Osteocyte (in vitro differentiated cells): ENCODE measurements around the gene TEX30. TPM values are rescaled to one million over a fixed set of nuclear protein-coding genes. Genes with fewer than 3 reads are reported as not detected.

Experiments
- DNase-seq: peaks from one replicate; pipeline ENCODE4 v3.0.0; 2021; ENCODE audit warnings: mixed read lengths; ENCODE audit not compliant: unreplicated experiment; ENCODE audit errors: extremely low spot score
- H3K27ac Mint-ChIP-seq: one replicate; pipeline ENCODE4 v1.8.0; 2021; ENCODE audit warnings: mild to moderate bottlenecking, mixed read lengths; ENCODE audit not compliant: unreplicated experiment
- H3K27me3 Mint-ChIP-seq: one replicate; pipeline ENCODE4 v1.8.0; 2021; ENCODE audit warnings: mixed read lengths; ENCODE audit not compliant: unreplicated experiment
- H3K36me3 Mint-ChIP-seq: one replicate; pipeline ENCODE4 v1.8.0; 2021; ENCODE audit warnings: mixed read lengths; ENCODE audit not compliant: unreplicated experiment
- H3K4me1 Mint-ChIP-seq: one replicate; pipeline ENCODE4 v1.8.0; 2021; ENCODE audit warnings: mixed read lengths; ENCODE audit not compliant: unreplicated experiment
- H3K4me3 Mint-ChIP-seq: one replicate; pipeline ENCODE4 v1.8.0; 2021; ENCODE audit warnings: mild to moderate bottlenecking, moderate library complexity, mixed read lengths; ENCODE audit not compliant: unreplicated experiment
- H3K9me3 Mint-ChIP-seq: one replicate; pipeline ENCODE4 v1.8.0; 2021; ENCODE audit warnings: mixed read lengths; ENCODE audit not compliant: unreplicated experiment
- total RNA-seq: library from RNA; stranded (reverse); gene quantifications from 2 replicates; pipeline ENCODE4 v1.2.1, GENCODE V29; 2021
- TF ChIP-seq, protein P1 (sequence below): fragments of 200-600 bp; sonication (generic); IDR thresholded peaks from 2 replicates; pipeline ENCODE4 v1.5.0; 2021; ENCODE audit warnings: antibody characterized with exemption, mild to moderate bottlenecking, moderate library complexity

Gene TEX30
- total RNA-seq, 1 donor from 2014 or later, result 8.7 TPM

DNA sequence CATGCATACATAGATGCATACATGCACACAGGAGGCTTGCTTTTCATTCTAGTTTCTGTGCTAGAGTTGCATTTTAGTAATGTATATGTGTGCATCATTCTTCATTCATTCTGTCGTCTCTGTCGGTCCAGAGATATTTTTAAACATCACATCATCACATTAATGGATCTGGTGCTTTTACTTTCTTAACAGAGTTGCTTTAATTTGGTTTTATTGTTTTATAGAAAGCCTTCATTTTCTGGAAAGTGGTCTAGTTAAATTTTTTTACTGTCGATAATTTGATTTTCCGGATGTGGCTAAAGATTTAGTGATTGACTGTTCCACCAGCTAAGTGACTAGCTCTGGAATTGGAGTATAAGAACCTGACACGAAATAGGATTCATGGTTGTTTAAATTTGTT is 42.2 kb upstream of the TEX30 start:
- Mint-ChIP-seq H3K27ac (no peak overlapping the region), H3K4me3 (no peak overlapping the region), H3K36me3 (peaks cover 48% of the 10 kb centered on the region), H3K4me1 (peaks cover 8% of the 10 kb centered on the region), H3K9me3 (peaks cover 3% of the 10 kb centered on the region), H3K27me3 (no peaks in the 10 kb centered on the region)
- TF ChIP-seq, protein P1, sequence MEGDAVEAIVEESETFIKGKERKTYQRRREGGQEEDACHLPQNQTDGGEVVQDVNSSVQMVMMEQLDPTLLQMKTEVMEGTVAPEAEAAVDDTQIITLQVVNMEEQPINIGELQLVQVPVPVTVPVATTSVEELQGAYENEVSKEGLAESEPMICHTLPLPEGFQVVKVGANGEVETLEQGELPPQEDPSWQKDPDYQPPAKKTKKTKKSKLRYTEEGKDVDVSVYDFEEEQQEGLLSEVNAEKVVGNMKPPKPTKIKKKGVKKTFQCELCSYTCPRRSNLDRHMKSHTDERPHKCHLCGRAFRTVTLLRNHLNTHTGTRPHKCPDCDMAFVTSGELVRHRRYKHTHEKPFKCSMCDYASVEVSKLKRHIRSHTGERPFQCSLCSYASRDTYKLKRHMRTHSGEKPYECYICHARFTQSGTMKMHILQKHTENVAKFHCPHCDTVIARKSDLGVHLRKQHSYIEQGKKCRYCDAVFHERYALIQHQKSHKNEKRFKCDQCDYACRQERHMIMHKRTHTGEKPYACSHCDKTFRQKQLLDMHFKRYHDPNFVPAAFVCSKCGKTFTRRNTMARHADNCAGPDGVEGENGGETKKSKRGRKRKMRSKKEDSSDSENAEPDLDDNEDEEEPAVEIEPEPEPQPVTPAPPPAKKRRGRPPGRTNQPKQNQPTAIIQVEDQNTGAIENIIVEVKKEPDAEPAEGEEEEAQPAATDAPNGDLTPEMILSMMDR, result no peak
- DNase-seq, result no peak

- H3K36me3 Mint-ChIP-seq, result peaks cover 50% of the 10 kb centered on the region
Observed at GRCh38 chr13:102814793-102815192, 41.2 kb upstream of the TEX30 start.

GRCh38 chr13:102814025-102814607 is 40.5 kb upstream of the TEX30 start:
- H3K27ac Mint-ChIP-seq, result no peak overlapping the region
- H3K27me3 Mint-ChIP-seq, result no peaks in the 10 kb centered on the region
- H3K36me3 Mint-ChIP-seq, result peaks cover 49% of the 10 kb centered on the region
- H3K9me3 Mint-ChIP-seq, result peaks cover 3% of the 10 kb centered on the region
- peaks cover 8% of the 10 kb centered on the region for H3K4me1 Mint-ChIP-seq
- TF ChIP-seq, protein P1, result no peak
- no peak overlapping the region for H3K4me3 Mint-ChIP-seq
- DNase-seq, result no peak

More at GRCh38 chr13:102814793-102815192, 41.2 kb upstream of the TEX30 start:
- Mint-ChIP-seq H3K4me3 (no peak overlapping the region), H3K4me1 (peaks cover 8% of the 10 kb centered on the region), H3K27ac (peak overlapping the region; percentile 62), H3K9me3 (peaks cover 3% of the 10 kb centered on the region), H3K27me3 (no peaks in the 10 kb centered on the region)
- TF ChIP-seq, protein P1, result no peak
- DNase-seq, result no peak

DNA sequence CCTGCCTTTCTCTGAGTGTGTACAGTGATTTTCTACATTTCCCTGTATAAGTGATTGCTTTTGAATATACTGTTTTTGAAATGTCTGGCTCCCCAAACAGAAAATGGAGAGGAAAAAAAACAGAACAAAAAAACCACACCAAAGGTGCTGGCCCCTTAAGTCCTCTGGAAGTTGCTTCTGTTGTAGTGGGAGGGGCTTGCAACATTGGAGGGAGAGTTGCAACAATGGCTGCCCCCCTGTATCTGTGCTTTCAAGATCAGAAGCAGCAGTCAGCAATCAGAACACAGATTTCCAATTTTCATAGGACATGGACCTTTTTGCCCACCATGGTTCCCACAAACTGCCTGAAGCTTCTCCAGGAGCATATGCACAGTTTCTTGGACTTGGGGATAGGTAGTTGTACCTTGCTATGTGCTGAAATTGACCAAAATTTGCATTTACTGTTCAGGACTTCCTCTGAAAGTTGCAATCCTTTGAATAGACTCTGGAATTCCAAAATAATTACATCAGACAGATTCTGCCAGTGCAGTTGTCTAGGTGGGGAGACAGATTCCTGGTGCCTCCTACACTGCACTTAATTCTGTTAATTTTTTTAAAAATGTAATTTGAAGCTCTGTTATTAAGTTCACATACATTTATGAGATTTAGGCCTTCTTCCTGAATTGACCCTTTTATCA is 39.2 kb upstream of the TEX30 start:
- peaks cover 3% of the 10 kb centered on the region for H3K9me3 Mint-ChIP-seq
- peaks cover 45% of the 10 kb centered on the region for H3K36me3 Mint-ChIP-seq
- H3K4me1 Mint-ChIP-seq, result peaks cover 8% of the 10 kb centered on the region
- H3K27me3 Mint-ChIP-seq, result no peaks in the 10 kb centered on the region
- DNase-seq, result no peak
- H3K27ac Mint-ChIP-seq, result no peak overlapping the region
- no peak overlapping the region for H3K4me3 Mint-ChIP-seq
- TF ChIP-seq, protein P1, result no peak

GRCh38 chr13:102807699-102808098 is 34.1 kb upstream of the TEX30 start:
- Mint-ChIP-seq H3K4me3 (no peak overlapping the region), H3K27me3 (no peaks in the 10 kb centered on the region), H3K4me1 (peaks cover 8% of the 10 kb centered on the region), H3K27ac (no peak overlapping the region), H3K9me3 (peaks cover 3% of the 10 kb centered on the region), H3K36me3 (peaks cover 51% of the 10 kb centered on the region)
- DNase-seq, result no peak
- TF ChIP-seq, protein P1, result no peak
